Pancreas (tissue), 10 donors: Measurements from ENCODE around the gene NFXL1. TPM values are rescaled to one million over a fixed set of nuclear protein-coding genes. Genes with fewer than 3 reads are reported as not detected.
A peak's percentile ranks its signal among the peaks of the same experiment; 100 is the strongest.

Source experiments
- ATAC-seq, 4 donors: fragments of 200-7000 bp; cut with Tn5 transposase; one replicate each; pipeline versions ENCODE4 v1.8.0 to v1.9.1; 2020; ENCODE audit warnings: mild to moderate bottlenecking in 4 of 4, moderate library complexity in 4 of 4
- DNase-seq, 6 donors: peaks; one replicate each; pipeline ENCODE4 v3.0.0-alpha.2; 2020
- FAIRE-seq: peaks from 2 replicates; lab custom pipeline; 2012; peaks lifted over from hg19 to GRCh38; lab: Jason Lieb, UNC
- H3K27ac ChIP-seq, 4 donors: fragments of 200-600 bp; sonication (generic); 1 replicate in 3 of 4; 2 replicates in 1 of 4; pipeline versions ENCODE4 v1.5.0 to v1.8.0; 2020
- H3K27me3 ChIP-seq, 4 donors: fragments of 200-600 bp; one replicate each; pipeline ENCODE4 v1.8.0; 2021
- H3K36me3 ChIP-seq, 3 donors: fragments of 200-600 bp; sonication (generic) in 1 of 3; one replicate each; pipeline versions ENCODE4 v1.5.0 to v1.8.0; 2020 to 2021
- H3K4me1 ChIP-seq, 3 donors: fragments of 200-600 bp; one replicate each; pipeline ENCODE4 v1.8.0; 2021
- H3K4me3 ChIP-seq, 4 donors: fragments of 200-600 bp; sonication (generic) in 2 of 4; one replicate each; pipeline versions ENCODE4 v1.5.0 to v1.8.0; 2020 to 2021
- H3K9me3 ChIP-seq, 4 donors: fragments of 200-600 bp; one replicate each; pipeline ENCODE4 v1.8.0; 2021
- CTCF ChIP-seq, 4 donors: fragments of 200-600 bp; sonication (generic) in 3 of 4; IDR thresholded peaks; one replicate each; pipeline versions ENCODE4 v1.5.0 to v1.8.0; 2021; ENCODE audit warnings: antibody characterized with exemption in 4 of 4
- whole genome bisulfite sequencing, 2 donors: extraction: QIAGEN DNeasy Blood & Tissue Kit; methylation state at CpG; one replicate each; pipeline ENCODE4 v1.1.7; 2013; 5-methylcytosine and 5-hydroxymethylcytosine counted together
- intact Hi-C, 3 donors: fragments of 100-400 bp; cut with DNase I; formaldehyde crosslinking; loops; one replicate each; pipeline versions ENCODE4 v1.11.1 to v1.14.2; 2022
- polyA plus RNA-seq, 2 donors: library from polyadenylated mRNA; stranded (reverse); fragments of 200-250 nt; gene quantifications; one replicate each; pipeline ENCODE4 v1.2.3, GENCODE V29; 2013
- total RNA-seq, 6 donors: library from RNA; stranded (reverse); fragmentation: NEBNext Ultra II Directional in 4 of 6; extraction: Animal tissue kit (Norgen Biotek cat#: 25700) in 4 of 6; gene quantifications; one replicate each; pipeline versions ENCODE4 v1.2.1 to v1.2.4, GENCODE V29; 2021 to 2023
- donor health status: healthy with polysubstance abuse.
- donor health status: DM: no; HTN: no; CAD: no; lungs with moderate emphysema.
- donor health status: DM: no; HTN: no; CAD: no.
- donor health status: control.
- donor health status: control.
- donor health status: Bipolar disorder and iron deficiency.
- donor health status: DM: yes; HTN: yes; CAD: no.
- donor health status: DM: no; HTN: no; CAD: no.
- donor health status: DM: no; HTN: no; CAD: no.
- donor health status: DM: yes; HTN: yes; CAD: no.

NFXL1 gene
- total and polyA plus RNA-seq, 8 donors: 7.5 to 11.5 (median 9.7) TPM

DNA sequence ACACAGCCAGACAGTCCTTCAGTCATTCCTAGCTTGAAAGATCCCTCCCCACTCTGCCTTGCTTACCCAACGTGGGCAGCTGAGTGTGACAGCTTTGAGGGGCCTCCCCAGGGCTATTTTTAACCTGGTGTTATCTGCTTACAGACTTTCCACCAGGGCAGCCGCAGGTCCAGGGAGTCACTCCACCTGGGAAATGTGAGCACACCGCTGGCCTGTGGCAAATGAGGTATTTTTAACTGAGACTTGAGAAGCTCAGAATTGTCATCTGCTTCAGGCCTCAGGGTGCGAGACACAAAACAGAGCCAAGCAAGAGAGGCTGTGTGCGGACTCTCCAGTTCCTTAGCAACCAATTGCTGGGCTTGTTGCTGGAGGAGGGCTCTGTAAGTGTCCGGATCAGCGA lies 89.5 kb downstream of the NFXL1 start:
- Histone ChIP-seq H3K4me1 (no peaks in the 10 kb centered on the region), H3K9me3 (no peaks in the 10 kb centered on the region), H3K36me3 (no peaks in the 10 kb centered on the region), H3K4me3 (no peak overlapping the region), H3K27ac (no peak overlapping the region), H3K27me3 (no peaks in the 10 kb centered on the region)
- FAIRE-seq (no peak), DNase-seq (no peak), ATAC-seq (peak in 2 of 4 donors; percentile 26 to 51)
- intact Hi-C loops: no loop called here
- no peak for TF ChIP-seq CTCF (IDR thresholded peaks at IDR 0.05)
- WGBS, 2 donors: 38 to 49% methylated on average over 7 of the region's 7 CpGs

- no peak for ATAC-seq
- H3K9me3 ChIP-seq: no peaks in the 10 kb centered on the region
- H3K36me3 ChIP-seq: no peaks in the 10 kb centered on the region
- H3K4me3 ChIP-seq: no peak overlapping the region
- DNase-seq: no peak
- no peak for FAIRE-seq
- H3K4me1 ChIP-seq: no peaks in the 10 kb centered on the region
- 86% methylated on average over 1 of the region's 1 CpG for WGBS, 2 donors
- H3K27ac ChIP-seq: no peak overlapping the region
- intact Hi-C loops: no loop called here
- H3K27me3 ChIP-seq: no peaks in the 10 kb centered on the region
- no peak for TF ChIP-seq CTCF (IDR thresholded peaks at IDR 0.05)
Measured at GRCh38 chr4:47819178-47819577, 95.2 kb downstream of the NFXL1 start.

DNA sequence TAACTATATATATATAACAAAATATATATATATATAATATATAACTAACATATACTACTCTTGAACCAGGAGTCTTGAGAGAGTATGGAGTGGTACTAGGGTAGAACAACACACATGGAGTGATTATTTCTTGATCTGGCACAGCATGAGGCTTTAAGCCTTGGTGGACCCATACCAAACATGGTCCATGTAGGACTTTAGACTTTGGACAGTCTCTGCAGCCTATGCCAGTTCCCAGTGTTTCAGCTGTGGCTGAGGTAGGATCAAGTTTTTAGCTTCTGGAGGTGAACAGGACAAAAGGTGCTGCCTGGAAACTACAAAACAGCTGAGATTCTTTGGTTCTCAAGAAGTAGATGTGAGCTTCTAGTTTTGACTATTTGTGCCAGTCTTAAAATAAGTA lies 97.1 kb downstream of the NFXL1 start:
- Histone ChIP-seq H3K27ac (no peak overlapping the region), H3K4me1 (no peaks in the 10 kb centered on the region), H3K9me3 (no peaks in the 10 kb centered on the region), H3K4me3 (no peak overlapping the region), H3K36me3 (no peaks in the 10 kb centered on the region), H3K27me3 (no peaks in the 10 kb centered on the region)
- ATAC-seq (peak in 3 of 4 donors; percentile 55 to 75 (median 71)), DNase-seq (no peak), FAIRE-seq (no peak)
- TF ChIP-seq CTCF (IDR thresholded peaks at IDR 0.05): no peak
- intact Hi-C loops: no loop called here

- intact Hi-C loops: no loop called here
Measured at GRCh38 chr4:47816748-47817147, 97.6 kb downstream of the NFXL1 start.

More at GRCh38 chr4:47816748-47817147, 97.6 kb downstream of the NFXL1 start:
- Histone ChIP-seq H3K9me3 (no peaks in the 10 kb centered on the region), H3K27me3 (no peaks in the 10 kb centered on the region), H3K4me1 (no peaks in the 10 kb centered on the region), H3K4me3 (no peak overlapping the region), H3K36me3 (no peaks in the 10 kb centered on the region), H3K27ac (no peak overlapping the region)
- DNase-seq (no peak), ATAC-seq (no peak), FAIRE-seq (no peak)
- no peak for TF ChIP-seq CTCF (IDR thresholded peaks at IDR 0.05)
- WGBS, 2 donors: 77 to 85% methylated on average over 2 of the region's 2 CpGs
